ENCODE measurements around the gene SLC35E1.

- TF ChIP-seq POLR2AphosphoS5 (IDR thresholded peaks at IDR 0.05): no peak
- no peak for TF ChIP-seq CTCF (IDR thresholded peaks at IDR 0.05)
Observed at GRCh38 chr19:16566702-16567101, 5.5 kb downstream of the SLC35E1 start.

All from transverse colon (tissue), 4 donors.